GM21619 (cell line): ENCODE data around the gene ANP32D.
"Not testable (repeated sequence)": the region's sequence is repeated elsewhere in the genome, so short reads cannot be mapped to it uniquely, and the experiment has no call there.

Source experiments
- ATAC-seq: cut with Tn5 transposase; IDR thresholded peaks from one replicate; pipeline ENCODE4 v1.9.1; 2021; ENCODE audit not compliant: unreplicated experiment

ANP32D gene

GRCh38 chr12:48500281-48500680 is 27.9 kb downstream of the ANP32D start:
- not testable (repeated sequence) for ATAC-seq

GRCh38 chr12:48506836-48507235 is 34.5 kb downstream of the ANP32D start:
- not testable (repeated sequence) for ATAC-seq

GRCh38 chr12:48508987-48509386 is 36.6 kb downstream of the ANP32D start:
- ATAC-seq: no peak

GRCh38 chr12:48510111-48510510 is 37.8 kb downstream of the ANP32D start:
- no peak for ATAC-seq

GRCh38 chr12:48512855-48513254 is 40.5 kb downstream of the ANP32D start:
- ATAC-seq: peak; percentile 93

- ATAC-seq: no peak
Measured at GRCh38 chr12:48514728-48515127, 42.4 kb downstream of the ANP32D start.

- not testable (repeated sequence) for ATAC-seq
Measured at GRCh38 chr12:48520381-48520780, 48.0 kb downstream of the ANP32D start.
